ENCODE measurements around the gene SIMC1. TPM values are rescaled to one million over a fixed set of nuclear protein-coding genes. Genes with fewer than 3 reads are reported as not detected.

Gene SIMC1
- total and polyA plus RNA-seq, 2 donors (not counting 3 experiments of a cell fraction or from before 2014, with no cell fraction given): 9.0 to 16.2 TPM

GRCh38 chr5:176386491-176386890 lies 148.3 kb downstream of the SIMC1 start:
- no peak overlapping the region for H2AFZ ChIP-seq (ENCODE audit: low read depth, low read length)
- H3K27me3 ChIP-seq (ENCODE audit: control insufficient read depth in 2 of 2, insufficient read depth in 2 of 2, low read length in 2 of 2): no peaks in the 10 kb centered on the region
- intact Hi-C loops (cut with micrococcal nuclease): loop anchor here (10.0 kb wide), 1 partner anchor 1208 kb away; the partner anchor contains the start of gene TMED9
- H3K4me1 ChIP-seq (ENCODE audit: control insufficient read depth, extremely low read depth, insufficient read depth, low read length): peaks cover 14% of the 10 kb centered on the region
- DNase-seq (ENCODE audit: low read depth, low spot score) (no peak), FAIRE-seq (no peak)
- dilution Hi-C loops (cut with MboI; ENCODE audit: extremely low pct_ligation_motif_present, low sequenced_read_pairs): no loop called here
- H4K20me1 ChIP-seq (replicated peaks; ENCODE audit: control insufficient read depth, extremely low read depth, insufficient read depth, low read length): no peaks in the 10 kb centered on the region
- ChIA-PET POLR2A (no interaction called here), CTCF (no interaction called here)
- BruUV-seq (replicated peaks): no TSS peak
- H3K9ac ChIP-seq (replicated peaks; ENCODE audit: extremely low read depth, insufficient read depth, low read length): no peak overlapping the region
- H3K4me3 ChIP-seq (replicated peaks in 1 of 3; ENCODE audit: insufficient read depth in 1 of 3, low read depth in 1 of 3, low read length in 3 of 3): no peak overlapping the region
- no peaks in the 10 kb centered on the region for H3K9me3 ChIP-seq (replicated peaks; ENCODE audit: control insufficient read depth, insufficient read depth, low read length)
- no peaks in the 10 kb centered on the region for H3K9me1 ChIP-seq (replicated peaks; ENCODE audit: control insufficient read depth, extremely low read depth, insufficient read depth, low read length)
- peaks cover 9 to 23% of the 10 kb centered on the region in 2 experiments for H3K36me3 ChIP-seq (ENCODE audit: control insufficient read depth in 2 of 2, extremely low read depth in 1 of 2, insufficient read depth in 2 of 2, low read length in 2 of 2)
- peak overlapping the region; percentile 91 for H3K4me2 ChIP-seq (ENCODE audit: insufficient read depth, low read length)
- no peak overlapping the region for H3K27ac ChIP-seq (ENCODE audit: insufficient read depth, low read depth, low read length)
- TF ChIP-seq FOS (IDR thresholded peaks at IDR 0.05; ENCODE audit: borderline replicate concordance, insufficient read depth, low read length): no peak
- TF ChIP-seq EZH2 (IDR thresholded peaks at IDR 0.05; ENCODE audit: borderline replicate concordance, low read depth, low read length, severe bottlenecking): no peak
- no peak for TF ChIP-seq GATA2 (IDR thresholded peaks at IDR 0.05; ENCODE audit: insufficient read depth, insufficient read length, low read depth, low read length)
- TF ChIP-seq MAX (IDR thresholded peaks at IDR 0.05; ENCODE audit: insufficient read depth, insufficient read length): no peak
- no peak for TF ChIP-seq JUN (IDR thresholded peaks at IDR 0.05; ENCODE audit: borderline replicate concordance, insufficient read depth, insufficient read length, low read depth)
- no peak for TF ChIP-seq POLR2A (IDR thresholded peaks at IDR 0.05; ENCODE audit: low read depth, low read length)
- TF ChIP-seq POLR2AphosphoS5 (IDR thresholded peaks at IDR 0.05; ENCODE audit: insufficient read depth, low read depth, low read length): no peak
- no peak for TF ChIP-seq CTCF (IDR thresholded peaks at IDR 0.05; ENCODE audit: extremely low read depth in 1 of 2, insufficient read depth in 1 of 2, low read depth in 1 of 2, low read length in 2 of 2)
- TF ChIP-seq MYC (IDR thresholded peaks at IDR 0.05; ENCODE audit: low read depth, low read length): no peak
- H3K79me2 ChIP-seq (ENCODE audit: control insufficient read depth, insufficient read depth, low read length): peaks cover 34% of the 10 kb centered on the region

Data from endothelial cell of umbilical vein (primary cell).